K562 (cell line): Measurements from ENCODE around the gene HLTF. TPM values are rescaled to one million over a fixed set of nuclear protein-coding genes. Genes with fewer than 3 reads are reported as not detected.
A peak's percentile ranks its signal among the peaks of the same experiment; 100 is the strongest.

Experiments
- EP300 ChIP-seq: IDR thresholded peaks from 2 replicates; pipeline ENCODE4 v1.6.1; 2012; ENCODE audit warnings: low read length, improper control_type of control experiment
- HEY1 ChIP-seq: fragments of 250-450 bp; sonication (Bioruptor Pico); IDR thresholded peaks from 2 replicates; pipeline ENCODE4 v1.5.0; 2020; ENCODE audit warnings: mild to moderate bottlenecking, moderate library complexity, borderline replicate concordance
- HNRNPL ChIP-seq: fragments of 200-400 bp; formaldehyde crosslinking; IDR thresholded peaks from 2 replicates; pipeline ENCODE4 v1.6.1; 2017; ENCODE audit warnings: low read depth, mild to moderate bottlenecking, low read length
- HOXB6 ChIP-seq: fragments of 250-450 bp; sonication (Bioruptor Pico); IDR thresholded peaks from 2 replicates; pipeline ENCODE4 v1.5.1; 2022; ENCODE audit warnings: mild to moderate bottlenecking, borderline replicate concordance
- KAT8 ChIP-seq: fragments of 450-650 bp; IDR thresholded peaks from 2 replicates; pipeline ENCODE4 v1.6.1; 2016; ENCODE audit warnings: low read depth, mild to moderate bottlenecking
- NONO ChIP-seq, 2 experiments: fragments of 200-400 bp in 1 of 2; fragments of 450-650 bp in 1 of 2; formaldehyde crosslinking in 1 of 2; IDR thresholded peaks; 2 replicates each; pipeline ENCODE4 v1.6.1; 2017; ENCODE audit warnings: low read depth in 2 of 2, mild to moderate bottlenecking in 2 of 2, moderate library complexity in 2 of 2, low read length in 1 of 2
- PRPF4 ChIP-seq: fragments of 200-400 bp; formaldehyde crosslinking; IDR thresholded peaks from one replicate; pipeline ENCODE4 v1.6.1; 2017; ENCODE audit warnings: low read length, low read depth, mild to moderate bottlenecking; ENCODE audit not compliant: insufficient read depth, poor library complexity, severe bottlenecking
- RBM15 ChIP-seq: fragments of 200-400 bp; formaldehyde crosslinking; IDR thresholded peaks from 2 replicates; pipeline ENCODE4 v1.6.1; 2018; ENCODE audit warnings: mild to moderate bottlenecking, low read length, moderate library complexity; ENCODE audit not compliant: insufficient read depth
- SLC30A9 ChIP-seq: fragments of 250-450 bp; sonication (Bioruptor Pico); IDR thresholded peaks from 2 replicates; pipeline ENCODE4 v1.8.0; 2022; ENCODE audit warnings: mild to moderate bottlenecking, moderate library complexity
- TAF9B ChIP-seq: fragments of 450-650 bp; IDR thresholded peaks from 2 replicates; pipeline ENCODE4 v1.6.1; 2018; ENCODE audit warnings: mild to moderate bottlenecking; ENCODE audit not compliant: partially characterized antibody
- ZNF347 ChIP-seq: fragments of 450-650 bp; formaldehyde crosslinking; IDR thresholded peaks from 2 replicates; pipeline ENCODE4 v1.4.0; 2020; ENCODE audit warnings: low read depth, mild to moderate bottlenecking, moderate library complexity
- ZNF407 ChIP-seq: fragments of 450-650 bp; IDR thresholded peaks from 2 replicates; pipeline ENCODE4 v1.6.1; 2016; ENCODE audit warnings: low read depth
- polyA plus RNA-seq, 8 experiments: library from polyadenylated mRNA; depleted of rRNA in 4 of 8; stranded (reverse) in 5 of 8; unstranded in 3 of 8; fragments of >200 nt; fragmentation: Nextera tagmentation in 2 of 8; fragmentation: Illumina TruSeq in 1 of 8; extraction: Ambion mirVana in 2 of 8; extraction: Trizol in 1 of 8; gene quantifications; 2 replicates each; pipeline versions ENCODE4 v1.2.1 to v1.2.3, GENCODE V29; 2011 to 2014; ENCODE audit warnings: inconsistent platforms in 1 of 8, missing spikeins in 1 of 8
- total RNA-seq, 7 experiments: library from RNA; depleted of rRNA in 6 of 7; stranded (reverse); fragments of >200 nt in 6 of 7; fragmentation: Illumina TruSeq in 2 of 7; extraction: Trizol in 2 of 7; gene quantifications; 2 replicates each; pipeline versions ENCODE4 v1.2.1 to v1.2.3, GENCODE V29; 2011 to 2021; ENCODE audit warnings: low replicate concordance in 1 of 7
- TF ChIP-seq, protein P1 (sequence below): fragments of 250-450 bp; sonication (Bioruptor Pico); IDR thresholded peaks from 2 replicates; pipeline ENCODE4 v1.9.0; 2021; ENCODE audit warnings: mild to moderate bottlenecking, inconsistent platforms
- TF ChIP-seq, protein P2 (sequence below): sonication (generic); formaldehyde crosslinking; IDR thresholded peaks from 2 replicates; pipeline ENCODE4 v1.8.0; 2023; ENCODE audit warnings: mild to moderate bottlenecking, missing genetic modification reagents
- TF ChIP-seq, protein P3 (sequence below): IDR thresholded peaks from 2 replicates; pipeline ENCODE4 v1.6.1; 2012; ENCODE audit warnings: low read depth, low read length, improper control_type of control experiment, borderline replicate concordance

HLTF gene
- total and polyA plus RNA-seq, 9 of the 15 experiments (the other 6 are each of a cell fraction or from before 2014, with no cell fraction given), result 35.1 to 82.4 (median 50.4) TPM

GRCh38 chr3:149085828-149086231 lies 503 bp downstream of the HLTF start (continued):
- no peak for TF ChIP-seq PRPF4
- TF ChIP-seq RBM15, result no peak
- no peak for TF ChIP-seq TAF9B
- TF ChIP-seq SLC30A9 (CRISPR knock-in tag), result no peak
- TF ChIP-seq ZNF407, result no peak
- TF ChIP-seq, protein P1, sequence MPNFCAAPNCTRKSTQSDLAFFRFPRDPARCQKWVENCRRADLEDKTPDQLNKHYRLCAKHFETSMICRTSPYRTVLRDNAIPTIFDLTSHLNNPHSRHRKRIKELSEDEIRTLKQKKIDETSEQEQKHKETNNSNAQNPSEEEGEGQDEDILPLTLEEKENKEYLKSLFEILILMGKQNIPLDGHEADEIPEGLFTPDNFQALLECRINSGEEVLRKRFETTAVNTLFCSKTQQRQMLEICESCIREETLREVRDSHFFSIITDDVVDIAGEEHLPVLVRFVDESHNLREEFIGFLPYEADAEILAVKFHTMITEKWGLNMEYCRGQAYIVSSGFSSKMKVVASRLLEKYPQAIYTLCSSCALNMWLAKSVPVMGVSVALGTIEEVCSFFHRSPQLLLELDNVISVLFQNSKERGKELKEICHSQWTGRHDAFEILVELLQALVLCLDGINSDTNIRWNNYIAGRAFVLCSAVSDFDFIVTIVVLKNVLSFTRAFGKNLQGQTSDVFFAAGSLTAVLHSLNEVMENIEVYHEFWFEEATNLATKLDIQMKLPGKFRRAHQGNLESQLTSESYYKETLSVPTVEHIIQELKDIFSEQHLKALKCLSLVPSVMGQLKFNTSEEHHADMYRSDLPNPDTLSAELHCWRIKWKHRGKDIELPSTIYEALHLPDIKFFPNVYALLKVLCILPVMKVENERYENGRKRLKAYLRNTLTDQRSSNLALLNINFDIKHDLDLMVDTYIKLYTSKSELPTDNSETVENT (CRISPR knock-in tag), result no peak
- TF ChIP-seq KAT8, result no peak
- peak; percentile 94 for TF ChIP-seq EP300
- TF ChIP-seq HOXB6 (CRISPR knock-in tag), result no peak
- TF ChIP-seq, protein P2, sequence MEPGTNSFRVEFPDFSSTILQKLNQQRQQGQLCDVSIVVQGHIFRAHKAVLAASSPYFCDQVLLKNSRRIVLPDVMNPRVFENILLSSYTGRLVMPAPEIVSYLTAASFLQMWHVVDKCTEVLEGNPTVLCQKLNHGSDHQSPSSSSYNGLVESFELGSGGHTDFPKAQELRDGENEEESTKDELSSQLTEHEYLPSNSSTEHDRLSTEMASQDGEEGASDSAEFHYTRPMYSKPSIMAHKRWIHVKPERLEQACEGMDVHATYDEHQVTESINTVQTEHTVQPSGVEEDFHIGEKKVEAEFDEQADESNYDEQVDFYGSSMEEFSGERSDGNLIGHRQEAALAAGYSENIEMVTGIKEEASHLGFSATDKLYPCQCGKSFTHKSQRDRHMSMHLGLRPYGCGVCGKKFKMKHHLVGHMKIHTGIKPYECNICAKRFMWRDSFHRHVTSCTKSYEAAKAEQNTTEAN (CRISPR knock-in tag), result no peak
- TF ChIP-seq HNRNPL, result no peak
- TF ChIP-seq ZNF347 (CRISPR knock-in tag), result no peak
- TF ChIP-seq NONO (IDR thresholded peaks at IDR 0.05; ENCODE audit: low read depth in 2 of 2, low read length in 1 of 2), result no peak
- peak; percentile 58; the same call in 1 of the 2 replicates for TF ChIP-seq HEY1 (CRISPR knock-in tag)
- TF ChIP-seq, protein P3, sequence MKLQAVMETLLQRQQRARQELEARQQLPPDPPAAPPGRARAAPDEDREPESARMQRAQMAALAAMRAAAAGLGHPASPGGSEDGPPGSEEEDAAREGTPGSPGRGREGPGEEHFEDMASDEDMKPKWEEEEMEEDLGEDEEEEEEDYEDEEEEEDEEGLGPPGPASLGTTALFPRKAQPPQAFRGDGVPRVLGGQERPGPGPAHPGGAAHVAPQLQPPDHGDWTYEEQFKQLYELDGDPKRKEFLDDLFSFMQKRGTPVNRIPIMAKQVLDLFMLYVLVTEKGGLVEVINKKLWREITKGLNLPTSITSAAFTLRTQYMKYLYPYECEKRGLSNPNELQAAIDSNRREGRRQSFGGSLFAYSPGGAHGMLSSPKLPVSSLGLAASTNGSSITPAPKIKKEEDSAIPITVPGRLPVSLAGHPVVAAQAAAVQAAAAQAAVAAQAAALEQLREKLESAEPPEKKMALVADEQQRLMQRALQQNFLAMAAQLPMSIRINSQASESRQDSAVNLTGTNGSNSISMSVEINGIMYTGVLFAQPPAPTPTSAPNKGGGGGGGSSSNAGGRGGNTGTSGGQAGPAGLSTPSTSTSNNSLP, result no peak
